A549 (cell line): ENCODE data around the gene HEMGN. TPM values are rescaled to one million over a fixed set of nuclear protein-coding genes. Genes with fewer than 3 reads are reported as not detected.

Source experiments
- ATAC-seq, 2 experiments: fragments of 200-7000 bp in 1 of 2; fragments of >200 bp in 1 of 2; cut with Nextera tagmentation in 1 of 2; cut with Tn5 transposase in 1 of 2; 3 replicates each; pipeline versions ENCODE4 v1.8.0 to v1.9.1; 2018 to 2020; ENCODE audit warnings: mild to moderate bottlenecking in 1 of 2, moderate library complexity in 1 of 2
- CTCF ChIA-PET: fragments of 300-600 bp; sonication (Branson Sonifier 250); formaldehyde crosslinking; extraction: SDS; loops from one replicate; lab custom pipeline; 2021; ENCODE audit warnings: antibody characterized with exemption, inconsistent platforms; lab: Yijun Ruan, JAX
- POLR2A ChIA-PET: fragments of 350-600 bp; formaldehyde crosslinking; extraction: SDS; loops from one replicate; lab custom pipeline; 2021; ENCODE audit warnings: antibody characterized with exemption, inconsistent platforms; lab: Yijun Ruan, JAX
- DNase-seq, 2 experiments: peaks; one replicate each; pipeline versions ENCODE4 v3.0.0 to v3.0.0-alpha.2; 2011 to 2016; ENCODE audit warnings: low read depth in 1 of 2, low spot score in 1 of 2
- FAIRE-seq: peaks from 2 replicates; lab custom pipeline; 2011; peaks lifted over from hg19 to GRCh38; lab: Jason Lieb, UNC
- H3K27ac ChIP-seq, 2 experiments: fragments of >200 bp; sonication (Bioruptor Twin); formaldehyde crosslinking; 3 replicates each; pipeline ENCODE4 v1.5.1; 2016 to 2017
- H3K4me1 ChIP-seq: fragments of >200 bp; sonication (Bioruptor Twin); formaldehyde crosslinking; 3 replicates; pipeline ENCODE4 v1.6.1; 2016
- H3K4me2 ChIP-seq: fragments of >200 bp; sonication (Bioruptor Twin); formaldehyde crosslinking; 3 replicates; pipeline ENCODE4 v1.6.1; 2016
- H3K4me3 ChIP-seq: fragments of >200 bp; sonication (Bioruptor Twin); formaldehyde crosslinking; 3 replicates; pipeline ENCODE4 v1.5.1; 2016
- H3K9me3 ChIP-seq: fragments of >200 bp; sonication (Bioruptor Twin); formaldehyde crosslinking; 3 replicates; pipeline ENCODE4 v1.6.1; 2016
- CHD4 ChIP-seq: fragments of 200-600 bp; sonication (generic); IDR thresholded peaks from 2 replicates; pipeline ENCODE4 v1.6.1; 2016; ENCODE audit warnings: antibody characterized with exemption, mild to moderate bottlenecking, borderline replicate concordance
- CTCF ChIP-seq: fragments of >200 bp; sonication (Bioruptor Twin); formaldehyde crosslinking; IDR thresholded peaks from 3 replicates; pipeline ENCODE4 v1.5.1; 2016
- E2F6 ChIP-seq: IDR thresholded peaks from 2 replicates; pipeline ENCODE4 v1.6.1; 2012; ENCODE audit warnings: low read depth, borderline replicate concordance
- ELK1 ChIP-seq: fragments of 150-350 bp; IDR thresholded peaks from 2 replicates; pipeline ENCODE4 v1.6.1; 2014; ENCODE audit warnings: low read depth, mild to moderate bottlenecking, low read length
- FOSB ChIP-seq: fragments of 250-450 bp; sonication (Bioruptor Pico); IDR thresholded peaks from 2 replicates; pipeline ENCODE4 v1.5.0; 2020; ENCODE audit warnings: mild to moderate bottlenecking, moderate library complexity
- FOSL2 ChIP-seq, 2 experiments: fragments of 450-650 bp in 1 of 2; fragments of >200 bp in 1 of 2; sonication (Bioruptor Twin) in 1 of 2; formaldehyde crosslinking; IDR thresholded peaks; 2 replicates each; pipeline versions ENCODE4 v1.5.0 to v1.6.1; 2016 to 2020; ENCODE audit warnings: mild to moderate bottlenecking in 1 of 2, moderate library complexity in 1 of 2
- FOXS1 ChIP-seq: fragments of 250-450 bp; sonication (Bioruptor Pico); IDR thresholded peaks from 2 replicates; pipeline ENCODE4 v1.5.0; 2020; ENCODE audit warnings: mild to moderate bottlenecking, moderate library complexity
- GATA3 ChIP-seq: IDR thresholded peaks from 2 replicates; pipeline ENCODE4 v1.6.1; 2012; ENCODE audit warnings: borderline replicate concordance
- HDAC2 ChIP-seq: fragments of 200-600 bp; sonication (generic); IDR thresholded peaks from 2 replicates; pipeline ENCODE4 v1.6.1; 2016
- HES2 ChIP-seq: fragments of >200 bp; sonication (Bioruptor Twin); formaldehyde crosslinking; IDR thresholded peaks from 2 replicates; pipeline ENCODE4 v1.6.1; 2016
- HEYL ChIP-seq: fragments of 250-450 bp; sonication (Bioruptor Pico); IDR thresholded peaks from 2 replicates; pipeline ENCODE4 v1.8.0; 2021; ENCODE audit warnings: mild to moderate bottlenecking, moderate library complexity
- HOXA7 ChIP-seq: fragments of 250-450 bp; sonication (Bioruptor Pico); IDR thresholded peaks from 2 replicates; pipeline ENCODE4 v1.5.0; 2020; ENCODE audit warnings: mild to moderate bottlenecking, moderate library complexity
- HOXB5 ChIP-seq: fragments of 250-450 bp; sonication (Bioruptor Pico); IDR thresholded peaks from 2 replicates; pipeline ENCODE4 v1.5.0; 2020; ENCODE audit warnings: mild to moderate bottlenecking, moderate library complexity
- KDM5A ChIP-seq: fragments of 200-600 bp; sonication (generic); IDR thresholded peaks from 2 replicates; pipeline ENCODE4 v1.6.1; 2016; ENCODE audit warnings: antibody characterized with exemption, mild to moderate bottlenecking
- MAFK ChIP-seq: fragments of 450-650 bp; IDR thresholded peaks from 2 replicates; pipeline ENCODE4 v1.6.1; 2014; ENCODE audit not compliant: partially characterized antibody
- MYC ChIP-seq: IDR thresholded peaks from 2 replicates; pipeline ENCODE4 v1.6.1; 2012; ENCODE audit warnings: mild to moderate bottlenecking, inconsistent platforms, low read length, improper control_type of control experiment, borderline replicate concordance
- NFE2L2 ChIP-seq: fragments of 150-350 bp; conservative IDR thresholded peaks from 2 replicates; pipeline ENCODE4 v1.6.1; 2014; ENCODE audit warnings: low read length
- PBX3 ChIP-seq: IDR thresholded peaks from 2 replicates; pipeline ENCODE4 v1.6.1; 2012
- PHF8 ChIP-seq: fragments of 200-600 bp; sonication (generic); IDR thresholded peaks from 2 replicates; pipeline ENCODE4 v1.6.1; 2016; ENCODE audit warnings: low read depth, mild to moderate bottlenecking, antibody characterized with exemption, moderate library complexity, borderline replicate concordance
- POLR2A ChIP-seq: IDR thresholded peaks from 2 replicates; pipeline ENCODE4 v1.6.1; 2012; ENCODE audit warnings: mild to moderate bottlenecking, low read length
- RARB ChIP-seq: fragments of 250-450 bp; sonication (Bioruptor Pico); IDR thresholded peaks from 2 replicates; pipeline ENCODE4 v1.8.0; 2021; ENCODE audit warnings: mild to moderate bottlenecking, moderate library complexity
- RCOR1 ChIP-seq: fragments of 150-350 bp; IDR thresholded peaks from 2 replicates; pipeline ENCODE4 v1.6.1; 2014; ENCODE audit warnings: antibody characterized with exemption, low read length, low read depth
- RFX5 ChIP-seq: fragments of 450-650 bp; IDR thresholded peaks from 2 replicates; pipeline ENCODE4 v1.7.1; 2014; ENCODE audit warnings: antibody characterized with exemption, mild to moderate bottlenecking, moderate library complexity
- RNF2 ChIP-seq: fragments of 200-600 bp; sonication (generic); IDR thresholded peaks from 2 replicates; pipeline ENCODE4 v1.6.1; 2016; ENCODE audit warnings: low read depth, mild to moderate bottlenecking, antibody characterized with exemption, moderate library complexity, borderline replicate concordance
- TFCP2L1 ChIP-seq: fragments of 250-450 bp; sonication (Bioruptor Pico); IDR thresholded peaks from 2 replicates; pipeline ENCODE4 v1.5.0; 2021; ENCODE audit warnings: mild to moderate bottlenecking
- ZNF302 ChIP-seq: fragments of 250-450 bp; sonication (Bioruptor Pico); IDR thresholded peaks from 2 replicates; pipeline ENCODE4 v1.9.0; 2021; ENCODE audit warnings: inconsistent platforms, mild to moderate bottlenecking, moderate library complexity
- ZSCAN20 ChIP-seq: fragments of 250-450 bp; sonication (Bioruptor Pico); IDR thresholded peaks from 2 replicates; pipeline ENCODE4 v1.8.0; 2022; ENCODE audit warnings: mild to moderate bottlenecking, moderate library complexity
- WGBS: methylation state at CpG from one replicate; pipeline ENCODE4 v1.1.6; 2017; ENCODE audit errors: missing lambda C conversion rate; 5-methylcytosine and 5-hydroxymethylcytosine counted together
- polyA plus RNA-seq, 4 experiments: library from polyadenylated mRNA; depleted of rRNA in 3 of 4; stranded (reverse); fragments of >200 nt; fragmentation: RNase III in 1 of 4; extraction: RNeasy Plus Mini Kit Qiagen cat#74134 plus additional on column Dnase treatment in 1 of 4; gene quantifications; 2 replicates in 3 of 4; 3 replicates in 1 of 4; pipeline ENCODE4 v1.2.3, GENCODE V29; 2011 to 2017

The HEMGN gene
- polyA plus RNA-seq, 2 of the 4 experiments (the other 2 are of a cell fraction) = not detected

- TF ChIP-seq RFX5 (no peak), GATA3 (no peak), HES2 (no peak), MAFK (no peak), CTCF (no peak), NFE2L2 (no peak), HOXA7 (CRISPR knock-in tag) (no peak), MYC (no peak), RARB (CRISPR knock-in tag) (no peak), HEYL (no peak)
- no peak for FAIRE-seq
- CTCF ChIA-PET = interaction anchor here (1.0 to 10.3 kb wide), 5 partner anchors 13 to 155 kb away, joined by 3 to 104 read pairs (median 3); partner anchors contain the start of gene TRMO
- ATAC-seq = no peak
- H3K27ac ChIP-seq = no peak overlapping the region
- POLR2A ChIA-PET = no interaction called here
- H3K4me2 ChIP-seq = no peak overlapping the region
- H3K4me3 ChIP-seq = no peak overlapping the region
- WGBS = 95% methylated on average over 9 of the region's 9 CpGs
- H3K4me1 ChIP-seq = peaks cover 3% of the 10 kb centered on the region; the same call in 2 of the 3 replicates
- DNase-seq = no peak
- H3K9me3 ChIP-seq = no peaks in the 10 kb centered on the region
Measured at GRCh38 chr9:97904725-97905124, 33.2 kb downstream of the HEMGN start.

- no peak for TF ChIP-seq FOSL2 (IDR thresholded peaks at IDR 0.05)
- TF ChIP-seq FOSL2 (CRISPR knock-in tag; IDR thresholded peaks at IDR 0.05) = no peak
- TF ChIP-seq KDM5A = no peak
- TF ChIP-seq RARB (CRISPR knock-in tag) = no peak
- no peak for TF ChIP-seq CHD4
- no peak for TF ChIP-seq RCOR1
- TF ChIP-seq E2F6 = no peak
- no peak for TF ChIP-seq RNF2
- TF ChIP-seq PHF8 = no peak
- no peak for TF ChIP-seq PBX3
- no peak for TF ChIP-seq HOXB5 (CRISPR knock-in tag)
- no peak for TF ChIP-seq RFX5
- no peak for TF ChIP-seq HDAC2
- no peak for TF ChIP-seq ZSCAN20 (CRISPR knock-in tag)
- no peak for TF ChIP-seq ZNF302 (CRISPR knock-in tag)
- no peak for TF ChIP-seq FOXS1
- TF ChIP-seq NFE2L2 = no peak
- no peak for TF ChIP-seq POLR2A
- TF ChIP-seq ELK1 = no peak
- no peak for TF ChIP-seq FOSB
- no peak for TF ChIP-seq TFCP2L1 (CRISPR knock-in tag)
- Histone ChIP-seq H3K4me2 (no peak overlapping the region), H3K27ac (no peak overlapping the region), H3K4me1 (peaks cover 3% of the 10 kb centered on the region; the same call in 2 of the 3 replicates), H3K9me3 (no peaks in the 10 kb centered on the region), H3K4me3 (no peak overlapping the region)
- no peak for DNase-seq
- ChIA-PET CTCF (interaction anchor here (1.0 to 10.3 kb wide), 11 partner anchors 10 to 232 kb away, joined by 3 to 104 read pairs (median 5); partner anchors contain the start of gene XPA), POLR2A (no interaction called here)
- no peak for FAIRE-seq
- 66% methylated on average over 1 of the region's 1 CpG for WGBS
- no peak for ATAC-seq
Measured at GRCh38 chr9:97903177-97903576, 34.8 kb downstream of the HEMGN start.
